ENCODE data around the gene IL17A.

Gene IL17A

GRCh38 chr6:52216932-52217575, 30.9 kb downstream of the IL17A start:
- no peak for DNase-seq

GRCh38 chr6:52217761-52218160, 31.6 kb downstream of the IL17A start:
- DNase-seq, result no peak

- DNase-seq, result peak in 1 of 2 experiments; percentile 20
These were observed 35.1 kb downstream of the IL17A start for GRCh38 chr6:52221302-52221701.

GRCh38 chr6:52227495-52227894, 41.3 kb downstream of the IL17A start:
- no peak for DNase-seq

GRCh38 chr6:52230685-52231084, 44.5 kb downstream of the IL17A start:
- no peak for DNase-seq

GRCh38 chr6:52231406-52232127, 45.4 kb downstream of the IL17A start:
- DNase-seq, result no peak

- DNase-seq, result no peak
These were observed 46.8 kb downstream of the IL17A start for GRCh38 chr6:52233005-52233404.

GRCh38 chr6:52233975-52234823, 48.0 kb downstream of the IL17A start:
- DNase-seq, result peak; percentile 60 to 64
